DOHH2 (cell line): Measurements from ENCODE around the gene SPIN3.
"Not testable (repeated sequence)": the region's sequence is repeated elsewhere in the genome, so short reads cannot be mapped to it uniquely, and the experiment has no call there.

ENCODE experiments used
- EZH2phosphoT487 ChIP-seq: fragments of 200-600 bp; sonication (generic); IDR thresholded peaks from 2 replicates; pipeline ENCODE4 v1.6.1; 2017; ENCODE audit warnings: borderline replicate concordance, mild to moderate bottlenecking, antibody characterized with exemption, low read length, moderate library complexity, mixed read lengths
- TF ChIP-seq, protein P1 (sequence below): fragments of 200-600 bp; sonication (generic); IDR thresholded peaks from one replicate; pipeline ENCODE4 v1.5.1; 2014; ENCODE audit warnings: antibody characterized with exemption, mild to moderate bottlenecking, low read depth, low read length; ENCODE audit not compliant: poor library complexity, severe bottlenecking

DNA sequence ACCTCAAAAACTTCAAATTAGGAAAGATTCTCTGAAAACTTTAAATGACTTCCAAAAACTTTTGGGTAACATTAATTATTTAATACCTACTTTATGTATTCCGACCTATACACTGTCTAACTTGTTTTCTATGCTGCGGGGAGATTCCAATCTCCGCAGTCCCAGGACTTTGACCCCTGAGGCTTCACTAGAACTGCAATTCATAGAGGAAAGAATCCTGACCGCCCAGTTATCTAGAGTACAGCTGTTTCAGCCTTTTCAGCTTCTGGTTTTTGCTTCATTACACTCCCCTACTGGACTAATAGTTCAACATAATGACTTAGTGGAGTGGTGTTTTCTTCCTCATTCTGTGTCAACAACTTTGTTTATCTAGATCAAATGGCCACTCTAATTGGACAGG is 50.1 kb downstream of the SPIN3 start:
- TF ChIP-seq, protein P1, sequence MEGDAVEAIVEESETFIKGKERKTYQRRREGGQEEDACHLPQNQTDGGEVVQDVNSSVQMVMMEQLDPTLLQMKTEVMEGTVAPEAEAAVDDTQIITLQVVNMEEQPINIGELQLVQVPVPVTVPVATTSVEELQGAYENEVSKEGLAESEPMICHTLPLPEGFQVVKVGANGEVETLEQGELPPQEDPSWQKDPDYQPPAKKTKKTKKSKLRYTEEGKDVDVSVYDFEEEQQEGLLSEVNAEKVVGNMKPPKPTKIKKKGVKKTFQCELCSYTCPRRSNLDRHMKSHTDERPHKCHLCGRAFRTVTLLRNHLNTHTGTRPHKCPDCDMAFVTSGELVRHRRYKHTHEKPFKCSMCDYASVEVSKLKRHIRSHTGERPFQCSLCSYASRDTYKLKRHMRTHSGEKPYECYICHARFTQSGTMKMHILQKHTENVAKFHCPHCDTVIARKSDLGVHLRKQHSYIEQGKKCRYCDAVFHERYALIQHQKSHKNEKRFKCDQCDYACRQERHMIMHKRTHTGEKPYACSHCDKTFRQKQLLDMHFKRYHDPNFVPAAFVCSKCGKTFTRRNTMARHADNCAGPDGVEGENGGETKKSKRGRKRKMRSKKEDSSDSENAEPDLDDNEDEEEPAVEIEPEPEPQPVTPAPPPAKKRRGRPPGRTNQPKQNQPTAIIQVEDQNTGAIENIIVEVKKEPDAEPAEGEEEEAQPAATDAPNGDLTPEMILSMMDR: not testable (repeated sequence)
- not testable (repeated sequence) for TF ChIP-seq EZH2phosphoT487
